GM19395 (cell line): ENCODE results near the gene CIAO2B.
"Not testable (repeated sequence)": the region's sequence is repeated elsewhere in the genome, so short reads cannot be mapped to it uniquely, and the experiment has no call there.

Source experiments
- ATAC-seq: cut with Tn5 transposase; IDR thresholded peaks from one replicate; pipeline ENCODE4 v1.9.1; 2021; ENCODE audit warnings: mild to moderate bottlenecking, moderate library complexity; ENCODE audit not compliant: unreplicated experiment

CIAO2B gene

DNA sequence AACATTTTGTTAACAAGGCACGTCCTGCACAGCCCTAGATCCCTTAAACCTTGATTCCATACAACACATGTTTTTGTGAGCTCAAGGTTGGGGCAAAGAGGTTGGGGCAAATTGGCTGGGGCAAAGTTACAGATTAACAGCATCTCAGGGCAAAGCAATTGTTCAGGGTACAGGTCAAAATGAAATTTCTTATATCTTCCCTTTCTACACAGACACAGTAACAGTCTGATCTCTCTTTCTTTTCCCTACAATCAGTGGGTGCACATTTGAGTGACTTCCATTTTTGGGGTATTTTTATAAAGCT lies 21.9 kb upstream of the CIAO2B start:
- ATAC-seq: not testable (repeated sequence)

DNA sequence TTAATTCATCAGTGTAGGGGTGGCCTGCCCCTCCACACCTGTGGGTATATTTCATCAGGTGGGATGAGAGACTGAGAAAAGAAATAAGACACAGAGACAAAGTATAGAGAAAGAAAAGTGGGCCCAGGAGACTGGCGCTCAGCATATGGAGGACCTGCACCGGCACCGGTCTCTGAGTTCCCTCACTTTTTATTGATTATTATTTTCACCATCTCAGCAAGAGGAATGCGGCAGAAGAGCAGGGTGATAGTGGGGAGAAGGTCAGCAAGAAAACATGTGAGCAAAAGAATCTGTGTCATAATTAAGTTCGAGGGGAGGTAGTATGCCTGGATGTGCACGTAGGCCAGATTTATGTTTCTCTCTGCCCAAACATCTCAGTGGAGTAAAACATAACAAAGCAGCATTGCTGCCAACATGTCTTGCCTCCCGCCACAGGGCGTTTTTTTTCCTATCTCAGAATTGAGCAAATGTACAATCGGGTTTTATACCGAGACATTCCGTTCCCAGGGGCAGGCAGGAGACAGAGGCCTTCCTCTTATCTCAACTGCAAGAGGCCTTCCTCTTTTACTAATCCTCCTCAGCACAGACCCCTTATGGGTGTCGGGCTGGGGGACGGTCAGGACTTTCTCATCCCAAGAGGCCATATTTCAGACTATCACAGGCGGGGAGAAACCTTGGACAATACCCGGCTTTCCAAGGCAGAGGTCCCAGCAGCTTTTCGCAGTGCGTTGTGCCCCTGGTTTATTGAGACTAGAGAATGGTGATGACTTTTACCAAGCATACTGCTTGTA lies 21.4 kb upstream of the CIAO2B start:
- not testable (repeated sequence) for ATAC-seq

DNA sequence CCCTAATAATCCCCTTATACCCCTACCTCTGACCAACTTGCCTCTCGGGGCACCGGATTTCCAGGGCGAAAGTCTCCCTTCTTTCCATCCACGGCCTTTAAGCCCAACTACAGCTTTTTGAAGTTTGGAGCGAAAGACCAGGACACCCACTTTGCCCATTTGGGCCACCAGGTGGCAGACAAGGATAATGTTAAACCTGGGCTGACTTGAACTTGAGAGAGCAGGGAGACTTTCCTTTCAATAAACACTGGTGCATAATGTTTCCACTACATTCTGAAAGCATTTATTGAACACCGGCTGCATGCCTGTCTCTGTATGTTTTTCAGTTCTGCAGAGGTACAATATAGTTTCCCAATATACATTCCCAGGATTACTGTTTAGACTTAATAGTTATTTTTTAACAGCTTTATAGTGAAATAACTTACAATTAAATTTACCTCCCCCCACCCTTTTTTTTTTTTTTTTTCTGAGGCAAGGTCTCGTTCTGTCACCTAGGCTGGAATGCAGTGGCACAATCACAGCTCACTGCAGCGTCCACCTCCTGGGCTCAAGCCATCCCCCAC lies 20.0 kb upstream of the CIAO2B start:
- no peak for ATAC-seq

DNA sequence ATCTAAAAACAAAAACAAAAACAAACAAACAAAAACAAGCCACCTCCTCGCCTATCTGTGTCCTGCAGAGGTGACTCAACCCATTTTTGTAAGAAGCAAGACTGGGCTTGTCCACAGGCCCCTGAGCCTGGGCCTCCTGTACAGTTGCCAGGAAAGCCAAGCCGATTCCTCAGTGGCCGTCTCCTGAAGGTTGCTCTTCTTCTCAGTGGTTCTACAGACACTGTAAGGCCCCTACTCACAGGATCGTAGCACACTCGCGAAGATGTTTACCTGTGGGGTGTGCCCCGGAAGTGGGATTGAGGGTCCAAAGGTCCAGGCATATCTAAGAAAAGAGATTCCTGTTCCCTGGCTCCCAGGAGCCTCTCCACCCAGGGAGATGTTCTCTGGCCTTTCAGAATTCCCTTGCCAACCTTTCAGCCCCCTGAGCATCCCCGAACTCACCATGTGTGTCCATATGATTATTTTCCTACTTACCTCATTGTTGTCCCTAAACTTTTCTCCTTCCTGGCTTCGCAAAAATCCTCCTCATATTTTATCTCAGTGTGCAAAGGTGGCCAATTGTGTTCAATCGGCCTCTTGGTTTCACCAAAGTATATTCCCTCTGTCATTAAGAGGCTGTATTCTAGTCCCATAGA lies 19.4 kb upstream of the CIAO2B start:
- no peak for ATAC-seq

DNA sequence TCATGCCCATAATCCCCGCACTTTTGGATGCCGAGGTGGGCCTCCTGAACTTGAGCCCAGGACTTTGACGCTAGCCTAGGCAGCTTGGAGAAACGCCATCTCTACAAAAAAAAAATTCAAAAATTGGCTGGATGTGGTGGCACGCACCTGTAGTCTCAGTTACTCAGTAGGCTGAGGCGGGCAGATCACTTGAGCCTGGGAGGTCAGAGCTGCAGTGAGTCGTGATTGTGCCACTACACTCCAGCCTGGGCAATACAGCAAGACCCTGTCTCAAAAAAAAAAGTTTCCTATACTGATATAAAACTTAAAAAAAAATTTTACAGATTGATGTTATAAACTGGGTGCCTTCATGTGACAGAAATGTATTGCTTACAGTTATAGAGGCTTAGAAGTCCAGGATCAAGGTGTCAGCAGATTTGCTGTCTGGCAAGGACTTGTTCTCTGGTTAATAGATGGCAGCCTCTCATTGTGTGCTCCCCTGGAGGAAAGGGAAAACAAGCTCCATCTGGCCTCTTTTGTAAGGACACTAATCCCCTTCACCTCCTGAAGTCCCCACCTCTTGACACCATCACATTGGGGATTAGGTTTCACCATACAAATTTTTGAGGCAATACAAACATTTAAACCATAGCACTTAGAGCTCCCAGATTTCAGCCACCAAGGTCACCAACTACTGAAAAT lies 18.4 kb upstream of the CIAO2B start:
- ATAC-seq: no peak

DNA sequence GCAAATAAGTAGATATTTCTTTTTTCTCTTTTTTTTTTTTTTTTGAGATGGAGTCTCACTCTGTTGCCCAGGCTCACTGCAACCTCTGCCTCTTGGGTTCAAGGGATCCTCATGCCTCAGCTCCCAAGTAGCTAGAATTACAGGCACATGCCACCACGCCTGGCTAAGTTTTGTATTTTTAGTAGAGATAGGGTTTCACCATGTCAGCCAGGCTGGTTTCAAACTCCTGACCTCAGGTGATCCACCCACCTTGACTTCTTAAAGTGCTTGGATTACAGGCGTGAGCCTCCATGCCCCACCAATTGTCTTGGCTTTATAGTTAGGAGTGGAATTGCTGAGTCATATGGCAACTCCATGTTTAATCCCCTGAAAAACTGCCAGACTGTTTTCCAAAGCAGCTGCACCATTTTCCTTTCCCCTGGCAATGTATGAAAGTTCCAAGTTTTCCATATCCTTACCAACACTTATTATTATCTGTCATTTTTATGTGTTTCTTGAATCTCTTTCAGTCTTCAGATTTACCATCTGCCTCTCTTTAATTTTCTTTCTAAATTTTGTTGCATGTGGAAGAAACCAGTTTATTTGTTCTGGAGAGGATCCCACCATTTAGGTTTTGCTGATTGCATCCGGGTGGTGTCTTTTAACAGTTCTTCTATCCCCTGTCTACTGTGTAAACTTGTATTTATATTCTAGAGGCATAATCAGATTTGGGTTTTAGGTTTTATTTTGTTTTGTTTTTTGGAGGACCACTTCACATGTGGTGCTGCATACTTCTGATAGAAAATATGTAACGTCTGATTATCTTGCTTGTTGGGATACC lies 17.0 kb upstream of the CIAO2B start:
- no peak for ATAC-seq

DNA sequence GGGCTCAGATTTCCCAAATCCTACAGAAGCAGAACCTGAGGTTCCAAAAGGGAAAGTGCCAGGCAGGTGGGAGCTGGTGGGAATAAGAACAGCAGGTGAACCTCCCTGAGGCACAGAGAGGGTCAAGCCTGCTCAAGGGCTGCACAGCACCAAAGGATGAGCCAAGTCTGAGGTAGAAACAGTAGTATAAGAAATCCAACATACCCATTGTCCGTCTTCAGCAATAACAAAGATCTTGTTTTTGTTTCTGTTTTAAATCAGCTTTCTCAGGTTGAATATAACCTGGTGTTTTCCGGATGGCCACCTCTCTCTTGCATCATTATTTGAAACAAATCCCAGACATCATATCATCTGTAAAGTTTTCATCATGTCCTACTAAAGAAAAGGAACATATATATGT lies 16.2 kb upstream of the CIAO2B start:
- no peak for ATAC-seq

DNA sequence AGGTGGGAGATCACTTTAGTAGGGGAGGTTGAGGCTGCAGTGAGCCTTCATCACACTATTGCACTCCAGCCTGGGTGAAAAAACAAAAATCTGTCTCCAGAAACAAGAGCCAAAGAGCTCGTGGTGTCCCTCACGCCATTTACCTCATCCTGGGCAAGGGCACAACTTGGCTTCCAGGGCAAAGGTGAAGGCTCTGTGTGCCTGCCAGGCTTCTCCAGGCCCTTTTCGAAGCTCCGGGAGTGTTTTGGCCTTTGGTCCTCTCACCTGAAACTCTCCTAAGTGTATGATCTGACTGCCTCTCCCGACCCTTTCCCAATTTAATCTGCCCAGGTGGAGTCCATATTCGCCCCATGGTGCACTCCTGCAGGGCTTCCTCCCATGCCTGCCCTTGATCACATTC lies 15.3 kb upstream of the CIAO2B start:
- no peak for ATAC-seq

DNA sequence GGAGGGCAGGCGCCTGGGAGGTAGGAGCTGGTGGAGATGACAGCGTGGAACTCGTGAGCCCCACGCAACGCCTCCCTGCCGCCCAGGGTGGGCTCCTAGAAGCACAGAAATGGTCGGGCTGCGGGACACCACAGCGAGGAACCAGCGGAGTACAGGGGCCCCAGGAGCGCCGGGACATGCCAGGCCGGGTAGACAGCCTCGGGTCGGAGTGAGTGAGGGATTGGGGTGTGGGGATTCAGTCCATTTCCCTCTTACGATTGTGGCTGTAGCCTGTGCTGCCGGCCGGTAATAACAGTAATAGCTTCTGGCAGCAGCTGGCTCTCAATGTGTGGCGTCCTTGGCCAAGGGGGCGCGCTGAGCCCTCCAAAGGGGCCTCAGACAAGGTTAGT lies 14.6 kb upstream of the CIAO2B start:
- ATAC-seq: no peak

DNA sequence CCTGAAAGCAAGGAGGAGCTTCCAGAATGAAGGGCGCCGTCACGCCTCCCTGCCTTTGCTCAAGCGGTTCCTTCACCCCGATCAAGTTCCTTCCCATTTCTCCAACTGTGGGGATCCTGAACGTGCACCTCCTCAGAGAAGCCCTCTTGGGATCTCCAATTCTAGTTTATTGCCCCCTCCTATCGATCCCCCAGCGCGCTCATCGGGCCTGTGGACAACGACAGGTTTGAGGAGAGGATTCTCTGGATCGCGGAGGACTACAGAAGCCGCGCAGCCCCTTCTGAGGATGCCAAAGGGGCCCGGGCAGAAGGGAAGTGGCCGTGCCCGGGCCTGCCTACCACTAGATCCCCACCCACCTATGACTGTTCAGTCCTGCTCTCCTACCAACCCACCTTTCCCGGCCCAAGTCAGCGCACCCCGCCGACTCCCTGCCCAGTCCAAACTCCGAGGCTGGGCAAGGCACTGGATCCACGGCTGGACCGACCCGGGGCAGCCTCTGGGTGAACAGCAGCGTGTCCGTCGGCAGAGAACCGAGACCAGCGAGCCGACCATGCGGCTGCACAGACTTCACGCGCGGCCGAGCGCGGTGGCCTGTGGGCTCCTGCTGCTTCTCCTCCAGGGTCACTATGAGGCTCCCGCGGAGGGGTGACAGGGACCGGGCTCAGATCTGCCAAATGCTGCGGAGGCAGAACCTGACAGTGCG lies 14.1 kb upstream of the CIAO2B start:
- ATAC-seq: no peak

DNA sequence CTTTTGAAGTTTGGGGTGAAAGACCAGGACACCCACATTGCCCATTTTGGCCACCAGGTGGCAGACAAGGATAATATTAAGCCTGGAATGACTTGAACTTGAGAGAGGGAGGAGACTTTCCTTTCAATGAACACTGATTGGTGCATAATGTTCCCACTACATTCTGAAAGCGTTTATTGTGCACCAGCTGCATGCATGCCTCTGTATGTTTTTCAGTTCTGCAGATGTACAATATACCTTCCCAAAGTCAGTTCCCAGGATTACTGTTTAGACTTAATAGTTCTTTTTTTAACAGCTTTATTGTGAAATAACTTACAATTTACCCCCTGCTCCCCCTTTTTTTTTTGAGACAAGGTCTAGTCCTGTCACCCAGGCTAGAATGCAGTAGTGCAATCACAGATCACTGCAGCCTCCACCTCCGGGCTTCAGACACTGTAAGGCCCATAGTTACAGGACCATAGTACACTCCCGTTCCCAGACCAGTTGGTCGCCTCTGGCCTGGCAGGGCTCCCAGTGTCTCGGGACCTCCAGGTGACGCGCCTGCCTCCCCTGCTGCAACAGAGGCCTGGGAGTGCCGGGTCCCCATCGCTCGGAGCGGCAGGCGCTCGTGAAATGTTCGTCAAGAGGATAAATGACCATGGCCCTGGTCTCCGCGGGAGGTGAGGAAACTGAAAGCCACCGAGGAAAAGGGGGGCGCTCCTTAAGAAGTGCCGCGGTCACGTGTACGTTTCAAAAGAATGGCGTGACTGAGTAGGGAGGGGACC lies 13.3 kb upstream of the CIAO2B start:
- peak; percentile 79 for ATAC-seq

DNA sequence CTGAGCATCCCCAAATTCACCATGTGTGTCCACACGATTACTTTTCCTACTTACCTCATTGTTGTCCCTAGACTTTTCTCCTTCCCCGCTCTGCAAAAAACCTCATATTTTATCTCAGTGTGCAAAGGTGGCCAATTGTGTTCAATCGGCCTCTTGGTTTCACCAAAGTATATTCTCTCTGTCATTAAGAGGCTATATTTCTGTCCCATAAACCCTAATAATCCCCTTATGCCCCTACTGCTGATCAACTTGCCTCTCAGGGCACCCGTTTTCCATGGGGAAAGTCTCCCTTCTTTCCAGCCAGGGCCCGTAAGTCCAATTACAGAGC lies 12.7 kb upstream of the CIAO2B start:
- ATAC-seq: no peak

DNA sequence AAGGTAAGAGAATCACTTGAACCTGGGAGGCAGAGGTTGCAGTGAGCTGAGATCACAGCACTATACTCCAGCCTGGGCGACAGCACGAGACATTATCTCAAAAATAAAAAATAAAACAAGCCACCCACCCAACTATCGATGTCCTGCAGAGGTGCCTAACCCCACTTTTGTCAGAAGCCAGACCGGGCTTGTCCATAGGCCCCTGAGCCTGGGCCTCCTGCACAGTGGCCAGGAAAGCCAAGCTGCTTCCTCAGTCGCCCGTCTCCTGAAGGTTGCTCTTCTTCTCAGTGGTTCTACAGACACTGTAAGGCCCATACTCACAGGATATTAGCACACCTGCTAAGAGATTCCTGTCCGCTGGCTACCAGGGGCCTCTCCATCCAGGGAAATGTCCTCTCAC lies 12.3 kb upstream of the CIAO2B start:
- ATAC-seq: no peak

DNA sequence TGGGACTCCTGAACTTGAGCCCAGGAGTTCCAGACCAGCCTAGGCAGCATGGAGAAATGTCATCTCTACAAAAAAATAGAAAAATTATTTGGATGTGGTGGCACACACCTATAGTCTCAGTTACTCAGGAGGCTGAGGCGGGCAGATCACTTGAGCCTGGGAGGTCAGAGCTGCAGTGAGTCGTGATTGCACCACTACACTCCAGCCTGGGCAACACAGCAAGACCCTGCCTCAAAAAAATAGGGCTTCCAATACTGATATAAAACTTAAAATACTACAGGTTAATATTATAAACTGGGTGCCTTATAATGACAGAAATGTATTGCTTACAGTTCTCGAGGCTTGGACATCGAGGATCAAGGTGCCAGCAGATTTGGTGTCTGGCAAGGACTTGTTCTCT lies 11.7 kb upstream of the CIAO2B start:
- ATAC-seq: no peak

DNA sequence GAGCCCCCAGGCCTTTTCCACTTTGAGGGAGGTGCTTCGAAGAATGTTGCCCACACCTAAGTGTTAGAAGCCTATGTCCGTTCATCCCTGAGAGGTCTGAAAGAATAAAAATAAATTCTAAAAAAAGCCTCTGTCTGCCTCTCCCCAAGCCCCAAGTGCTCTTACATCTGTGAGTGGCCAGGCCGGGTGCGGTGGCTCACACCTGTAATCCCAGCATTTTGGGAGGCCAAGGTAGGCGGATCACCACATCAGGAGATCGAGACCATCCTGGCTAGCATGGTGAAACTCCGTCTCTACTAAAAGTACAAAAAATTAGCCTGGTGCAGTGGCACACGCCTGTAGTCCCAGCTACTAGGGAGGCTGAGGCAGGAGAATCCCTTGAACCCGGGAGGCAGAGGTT lies 10.8 kb upstream of the CIAO2B start:
- ATAC-seq: not testable (repeated sequence)

DNA sequence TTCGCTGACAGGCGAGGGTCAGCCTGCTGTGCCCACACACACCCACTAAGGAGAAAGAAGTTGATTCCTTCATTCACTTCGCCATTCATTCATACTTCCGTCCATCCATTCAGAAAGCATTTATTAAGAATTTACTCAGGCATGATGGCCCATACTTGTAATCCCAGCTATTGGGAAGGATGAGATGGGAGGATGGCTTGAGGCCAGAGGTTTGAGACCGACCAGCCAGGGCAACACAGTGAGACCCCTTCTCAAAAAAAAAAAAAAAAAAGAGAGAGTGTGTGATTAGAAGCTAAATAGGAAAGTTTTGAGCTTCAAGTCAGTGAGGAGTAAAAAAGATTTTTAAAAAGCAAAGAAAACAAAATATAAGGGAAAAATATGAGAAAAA lies 9.8 kb upstream of the CIAO2B start:
- no peak for ATAC-seq

DNA sequence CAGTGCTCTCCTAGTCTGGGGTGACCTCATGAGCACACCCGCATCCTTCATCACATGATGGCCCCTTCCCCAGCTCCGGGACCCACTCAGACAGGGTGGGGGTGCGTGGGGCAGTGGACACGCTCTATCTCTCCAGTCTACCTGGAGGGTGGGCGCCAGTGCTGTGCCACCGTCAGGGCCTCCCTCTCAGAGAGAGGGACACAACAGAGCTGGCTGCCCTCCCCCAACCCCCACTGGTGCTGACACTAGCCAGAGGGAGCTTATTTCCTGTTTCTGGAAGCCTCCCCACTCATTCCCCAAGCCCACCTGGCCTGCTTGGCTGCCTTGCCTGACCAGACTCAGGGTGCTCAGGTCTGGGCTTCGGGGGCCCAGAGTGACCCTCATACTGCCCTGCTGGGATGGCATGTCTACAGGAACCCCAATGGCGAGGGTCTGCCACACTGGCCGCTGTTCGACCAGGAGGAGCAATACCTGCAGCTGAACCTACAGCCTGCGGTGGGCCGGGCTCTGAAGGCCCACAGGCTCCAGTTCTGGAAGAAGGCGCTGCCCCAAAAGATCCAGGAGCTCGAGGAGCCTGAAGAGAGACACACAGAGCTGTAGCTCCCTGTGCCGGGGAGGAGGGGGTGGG lies 9.3 kb upstream of the CIAO2B start:
- ATAC-seq: no peak

DNA sequence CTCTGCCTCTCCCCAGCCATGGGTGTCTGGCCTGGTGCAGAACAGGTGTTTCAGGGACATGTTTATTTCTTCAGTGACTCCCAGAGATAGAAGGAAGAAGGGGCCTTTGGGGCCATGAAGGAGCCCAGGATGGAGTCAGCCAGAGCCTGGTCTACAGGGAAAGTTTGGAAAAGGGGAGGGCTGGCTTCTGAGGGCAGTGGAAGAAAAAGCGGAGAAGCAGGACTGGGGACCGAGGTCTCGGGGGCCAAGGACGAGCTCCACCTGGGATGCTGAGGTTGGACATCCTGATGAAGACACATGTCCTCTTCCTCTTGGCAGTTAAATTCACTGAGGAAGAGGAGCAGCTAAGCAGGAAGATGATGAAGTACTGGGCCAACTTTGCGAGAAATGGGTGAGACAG lies 8.8 kb upstream of the CIAO2B start:
- no peak for ATAC-seq

DNA sequence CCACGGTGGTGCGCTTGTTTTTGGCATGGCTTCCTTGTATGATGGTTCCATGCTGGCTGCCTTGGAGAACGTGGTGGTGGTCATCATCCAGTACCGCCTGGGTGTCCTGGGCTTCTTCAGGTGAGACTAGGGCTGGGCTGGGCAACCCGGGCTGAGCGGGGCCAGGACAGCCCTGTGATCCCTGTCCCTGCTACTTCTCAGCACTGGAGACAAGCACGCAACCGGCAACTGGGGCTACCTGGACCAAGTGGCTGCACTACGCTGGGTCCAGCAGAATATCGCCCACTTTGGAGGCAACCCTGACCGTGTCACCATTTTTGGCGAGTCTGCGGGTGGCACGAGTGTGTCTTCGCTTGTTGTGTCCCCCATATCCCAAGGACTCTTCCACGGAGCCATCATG lies 6.0 kb upstream of the CIAO2B start:
- no peak for ATAC-seq

DNA sequence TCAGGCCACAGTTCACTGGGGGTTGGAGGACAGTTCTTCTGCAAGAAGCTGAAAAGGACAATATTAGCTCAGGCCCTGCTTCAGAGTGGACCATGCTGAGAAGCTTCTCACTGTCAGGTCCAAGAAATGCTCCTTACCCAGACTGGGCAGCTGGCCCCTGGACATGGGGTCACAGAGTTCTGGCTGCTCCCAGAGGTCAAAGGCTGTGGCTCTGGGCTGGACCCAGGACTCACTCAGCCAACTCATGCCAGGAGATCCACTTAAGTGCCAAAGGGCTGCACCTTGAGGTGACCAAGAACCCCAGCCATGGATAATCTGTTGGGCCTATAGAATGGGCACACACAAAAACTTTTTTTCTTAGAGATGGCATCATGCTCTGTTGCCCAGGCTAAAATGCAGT lies 5.2 kb upstream of the CIAO2B start:
- ATAC-seq: no peak
